ENCODE measurements around the gene UBN1. TPM values are rescaled to one million over a fixed set of nuclear protein-coding genes. Genes with fewer than 3 reads are reported as not detected.

UBN1 gene
- total and polyA plus RNA-seq, 2 of the 13 experiments (the other 11 are each of a cell fraction or from before 2014, with no cell fraction given): 10.6 to 23.5 TPM

DNA sequence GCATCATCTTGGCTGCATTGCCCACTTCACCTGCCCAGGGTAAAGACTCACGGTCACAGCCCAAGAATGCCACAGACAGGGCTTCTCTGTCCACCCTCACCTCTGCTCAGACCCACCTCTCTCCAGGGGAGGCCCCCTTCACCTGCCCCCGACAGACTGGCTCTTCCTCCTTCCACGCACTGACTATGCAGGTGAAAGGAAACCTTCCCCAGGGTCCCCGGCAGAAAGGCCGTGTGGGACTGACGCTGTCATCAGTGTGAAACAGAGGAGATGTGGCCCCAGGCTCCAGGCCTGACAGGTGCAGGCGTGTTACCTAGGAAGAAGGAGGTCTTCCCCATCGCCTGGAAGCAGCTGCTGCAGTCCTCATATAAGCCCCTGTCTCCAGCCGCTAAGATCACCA lies 35.5 kb upstream of the UBN1 start:
- no peaks in the 10 kb centered on the region for H3K9me3 ChIP-seq (ENCODE audit: low read length)
- ATAC-seq: peak; percentile 38; the same call in 2 of the 3 replicates
- no peak for DNase-seq (ENCODE audit: low spot score)
- H3K4me3 ChIP-seq (replicated peaks in 1 of 3; ENCODE audit: insufficient read depth in 1 of 3, low read depth in 2 of 3, low read length in 3 of 3): no peak overlapping the region
- H3K9ac ChIP-seq (ENCODE audit: insufficient read depth, low read depth, low read length): no peak overlapping the region
- 92% methylated on average over 7 of the region's 9 CpGs for WGBS (ENCODE audit: low lambda C conversion rate)
- CTCF ChIA-PET (ENCODE audit: low intra/inter-chr PET ratio, low total read pairs): no interaction called here
- no peak for FAIRE-seq
- H3K79me2 ChIP-seq (ENCODE audit: insufficient read depth, low read length): no peaks in the 10 kb centered on the region
- H3K4me2 ChIP-seq (ENCODE audit: low read depth, low read length): no peak overlapping the region
- H3K27me3 ChIP-seq (ENCODE audit: control insufficient read depth in 1 of 2, insufficient read depth in 2 of 2, low read length in 2 of 2): no peaks in the 10 kb centered on the region
- H2AFZ ChIP-seq (ENCODE audit: low read length): no peak overlapping the region
- TF ChIP-seq SP2 (CRISPR knock-in tag; IDR thresholded peaks at IDR 0.05) (no peak), FOXA3 (CRISPR knock-in tag; IDR thresholded peaks at IDR 0.05) (no peak)
- TF ChIP-seq, protein P1, sequence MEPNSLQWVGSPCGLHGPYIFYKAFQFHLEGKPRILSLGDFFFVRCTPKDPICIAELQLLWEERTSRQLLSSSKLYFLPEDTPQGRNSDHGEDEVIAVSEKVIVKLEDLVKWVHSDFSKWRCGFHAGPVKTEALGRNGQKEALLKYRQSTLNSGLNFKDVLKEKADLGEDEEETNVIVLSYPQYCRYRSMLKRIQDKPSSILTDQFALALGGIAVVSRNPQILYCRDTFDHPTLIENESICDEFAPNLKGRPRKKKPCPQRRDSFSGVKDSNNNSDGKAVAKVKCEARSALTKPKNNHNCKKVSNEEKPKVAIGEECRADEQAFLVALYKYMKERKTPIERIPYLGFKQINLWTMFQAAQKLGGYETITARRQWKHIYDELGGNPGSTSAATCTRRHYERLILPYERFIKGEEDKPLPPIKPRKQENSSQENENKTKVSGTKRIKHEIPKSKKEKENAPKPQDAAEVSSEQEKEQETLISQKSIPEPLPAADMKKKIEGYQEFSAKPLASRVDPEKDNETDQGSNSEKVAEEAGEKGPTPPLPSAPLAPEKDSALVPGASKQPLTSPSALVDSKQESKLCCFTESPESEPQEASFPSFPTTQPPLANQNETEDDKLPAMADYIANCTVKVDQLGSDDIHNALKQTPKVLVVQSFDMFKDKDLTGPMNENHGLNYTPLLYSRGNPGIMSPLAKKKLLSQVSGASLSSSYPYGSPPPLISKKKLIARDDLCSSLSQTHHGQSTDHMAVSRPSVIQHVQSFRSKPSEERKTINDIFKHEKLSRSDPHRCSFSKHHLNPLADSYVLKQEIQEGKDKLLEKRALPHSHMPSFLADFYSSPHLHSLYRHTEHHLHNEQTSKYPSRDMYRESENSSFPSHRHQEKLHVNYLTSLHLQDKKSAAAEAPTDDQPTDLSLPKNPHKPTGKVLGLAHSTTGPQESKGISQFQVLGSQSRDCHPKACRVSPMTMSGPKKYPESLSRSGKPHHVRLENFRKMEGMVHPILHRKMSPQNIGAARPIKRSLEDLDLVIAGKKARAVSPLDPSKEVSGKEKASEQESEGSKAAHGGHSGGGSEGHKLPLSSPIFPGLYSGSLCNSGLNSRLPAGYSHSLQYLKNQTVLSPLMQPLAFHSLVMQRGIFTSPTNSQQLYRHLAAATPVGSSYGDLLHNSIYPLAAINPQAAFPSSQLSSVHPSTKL (CRISPR knock-in tag; IDR thresholded peaks at IDR 0.05): no peak
- TF ChIP-seq, protein P2, sequence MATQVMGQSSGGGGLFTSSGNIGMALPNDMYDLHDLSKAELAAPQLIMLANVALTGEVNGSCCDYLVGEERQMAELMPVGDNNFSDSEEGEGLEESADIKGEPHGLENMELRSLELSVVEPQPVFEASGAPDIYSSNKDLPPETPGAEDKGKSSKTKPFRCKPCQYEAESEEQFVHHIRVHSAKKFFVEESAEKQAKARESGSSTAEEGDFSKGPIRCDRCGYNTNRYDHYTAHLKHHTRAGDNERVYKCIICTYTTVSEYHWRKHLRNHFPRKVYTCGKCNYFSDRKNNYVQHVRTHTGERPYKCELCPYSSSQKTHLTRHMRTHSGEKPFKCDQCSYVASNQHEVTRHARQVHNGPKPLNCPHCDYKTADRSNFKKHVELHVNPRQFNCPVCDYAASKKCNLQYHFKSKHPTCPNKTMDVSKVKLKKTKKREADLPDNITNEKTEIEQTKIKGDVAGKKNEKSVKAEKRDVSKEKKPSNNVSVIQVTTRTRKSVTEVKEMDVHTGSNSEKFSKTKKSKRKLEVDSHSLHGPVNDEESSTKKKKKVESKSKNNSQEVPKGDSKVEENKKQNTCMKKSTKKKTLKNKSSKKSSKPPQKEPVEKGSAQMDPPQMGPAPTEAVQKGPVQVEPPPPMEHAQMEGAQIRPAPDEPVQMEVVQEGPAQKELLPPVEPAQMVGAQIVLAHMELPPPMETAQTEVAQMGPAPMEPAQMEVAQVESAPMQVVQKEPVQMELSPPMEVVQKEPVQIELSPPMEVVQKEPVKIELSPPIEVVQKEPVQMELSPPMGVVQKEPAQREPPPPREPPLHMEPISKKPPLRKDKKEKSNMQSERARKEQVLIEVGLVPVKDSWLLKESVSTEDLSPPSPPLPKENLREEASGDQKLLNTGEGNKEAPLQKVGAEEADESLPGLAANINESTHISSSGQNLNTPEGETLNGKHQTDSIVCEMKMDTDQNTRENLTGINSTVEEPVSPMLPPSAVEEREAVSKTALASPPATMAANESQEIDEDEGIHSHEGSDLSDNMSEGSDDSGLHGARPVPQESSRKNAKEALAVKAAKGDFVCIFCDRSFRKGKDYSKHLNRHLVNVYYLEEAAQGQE (IDR thresholded peaks at IDR 0.05; ENCODE audit: borderline replicate concordance in 1 of 2, low read depth in 1 of 2, low read length in 2 of 2): no peak
- POLR2A ChIA-PET: interaction anchor here (0.7 kb wide), 1 partner anchor 11 kb away, joined by 3 read pairs; no protein-coding TSS in a partner anchor
- BruUV-seq (replicated peaks): no TSS peak
- no peaks in the 10 kb centered on the region for H3K4me1 ChIP-seq (ENCODE audit: insufficient read depth, low read length)
- intact Hi-C loops (cut with micrococcal nuclease; ENCODE audit: unreplicated experiment): no loop called here
- no peaks in the 10 kb centered on the region for H4K20me1 ChIP-seq (ENCODE audit: insufficient read depth, low read length)
- no peak overlapping the region for H3K27ac ChIP-seq (ENCODE audit: extremely low read length, insufficient read depth, low read length)
- peaks cover 20 to 69% of the 10 kb centered on the region in 2 experiments for H3K36me3 ChIP-seq (replicated peaks in 1 of 2; ENCODE audit: control insufficient read depth in 1 of 2, insufficient read depth in 2 of 2, low read length in 2 of 2)
- in situ Hi-C loops (cut with HindIII; ENCODE audit: extremely low pct_ligation_motif_present, low pct_unique_long_range_greater_than_20kb): no loop called here

Measured in HepG2 (cell line).